Astrocyte (in vitro differentiated cells and primary cell): ENCODE results near the gene ATF6.

Experiments
- EZH2 ChIP-seq: IDR thresholded peaks from 2 replicates; pipeline ENCODE4 v1.6.1; 2012; ENCODE audit warnings: mild to moderate bottlenecking, low read length, inconsistent platforms; ENCODE audit not compliant: insufficient read depth
- TF ChIP-seq, protein P1 (sequence below): IDR thresholded peaks from 2 replicates; pipeline ENCODE4 v1.5.1; 2011; ENCODE audit warnings: low read depth, mild to moderate bottlenecking, inconsistent platforms, low read length, moderate library complexity; ENCODE audit not compliant: insufficient read depth

- TF ChIP-seq, protein P1, sequence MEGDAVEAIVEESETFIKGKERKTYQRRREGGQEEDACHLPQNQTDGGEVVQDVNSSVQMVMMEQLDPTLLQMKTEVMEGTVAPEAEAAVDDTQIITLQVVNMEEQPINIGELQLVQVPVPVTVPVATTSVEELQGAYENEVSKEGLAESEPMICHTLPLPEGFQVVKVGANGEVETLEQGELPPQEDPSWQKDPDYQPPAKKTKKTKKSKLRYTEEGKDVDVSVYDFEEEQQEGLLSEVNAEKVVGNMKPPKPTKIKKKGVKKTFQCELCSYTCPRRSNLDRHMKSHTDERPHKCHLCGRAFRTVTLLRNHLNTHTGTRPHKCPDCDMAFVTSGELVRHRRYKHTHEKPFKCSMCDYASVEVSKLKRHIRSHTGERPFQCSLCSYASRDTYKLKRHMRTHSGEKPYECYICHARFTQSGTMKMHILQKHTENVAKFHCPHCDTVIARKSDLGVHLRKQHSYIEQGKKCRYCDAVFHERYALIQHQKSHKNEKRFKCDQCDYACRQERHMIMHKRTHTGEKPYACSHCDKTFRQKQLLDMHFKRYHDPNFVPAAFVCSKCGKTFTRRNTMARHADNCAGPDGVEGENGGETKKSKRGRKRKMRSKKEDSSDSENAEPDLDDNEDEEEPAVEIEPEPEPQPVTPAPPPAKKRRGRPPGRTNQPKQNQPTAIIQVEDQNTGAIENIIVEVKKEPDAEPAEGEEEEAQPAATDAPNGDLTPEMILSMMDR, result no peak
- no peak for TF ChIP-seq EZH2
These were observed 13.3 kb downstream of the ATF6 start for GRCh38 chr1:161779393-161779792.
